GM21526 (cell line): ENCODE results near the gene COL4A2.

ENCODE experiments used
- ATAC-seq: cut with Tn5 transposase; IDR thresholded peaks from one replicate; pipeline ENCODE4 v1.9.1; 2021; ENCODE audit warnings: moderate library complexity; ENCODE audit not compliant: unreplicated experiment, low FRiP score

The COL4A2 gene

GRCh38 chr13:110306960-110307766 is at the start of gene COL4A2, which contains the start of gene COL4A1:
TSS of gene COL4A2 (plus strand) at chr13:110307284. CDS start at chr13:110307904, 620 bp downstream.
TSS of gene COL4A1 (minus strand) at chr13:110307157. CDS start at chr13:110307027, 130 bp downstream.
- ATAC-seq, result no peak

GRCh38 chr13:110257408-110257807 is 49.7 kb upstream of the COL4A2 start:
- ATAC-seq, result no peak

- ATAC-seq, result no peak
Measured at GRCh38 chr13:110258876-110259631, 48.0 kb upstream of the COL4A2 start.

GRCh38 chr13:110259651-110260050 is 47.4 kb upstream of the COL4A2 start:
- no peak for ATAC-seq

- no peak for ATAC-seq
Measured at GRCh38 chr13:110261166-110262081, 45.7 kb upstream of the COL4A2 start.

- no peak for ATAC-seq
Measured at GRCh38 chr13:110262082-110262436, 45.0 kb upstream of the COL4A2 start.

- ATAC-seq, result no peak
Measured at GRCh38 chr13:110262508-110263291, 44.4 kb upstream of the COL4A2 start.

- no peak for ATAC-seq
Measured at GRCh38 chr13:110263404-110263803, 43.7 kb upstream of the COL4A2 start.

GRCh38 chr13:110263888-110264287 is 43.2 kb upstream of the COL4A2 start:
- no peak for ATAC-seq

GRCh38 chr13:110264685-110265275 is 42.3 kb upstream of the COL4A2 start:
- no peak for ATAC-seq

- no peak for ATAC-seq
Measured at GRCh38 chr13:110265341-110265681, 41.8 kb upstream of the COL4A2 start.

- ATAC-seq, result no peak
Measured at GRCh38 chr13:110265682-110266430, 41.2 kb upstream of the COL4A2 start.

GRCh38 chr13:110266431-110266809 is 40.7 kb upstream of the COL4A2 start:
- no peak for ATAC-seq

- ATAC-seq, result no peak
Measured at GRCh38 chr13:110266983-110267382, 40.1 kb upstream of the COL4A2 start.

GRCh38 chr13:110268061-110268460 is 39.0 kb upstream of the COL4A2 start:
- no peak for ATAC-seq

GRCh38 chr13:110268576-110269185 is 38.4 kb upstream of the COL4A2 start:
- ATAC-seq, result no peak

- ATAC-seq, result no peak
Measured at GRCh38 chr13:110269509-110270185, 37.4 kb upstream of the COL4A2 start.

- no peak for ATAC-seq
Measured at GRCh38 chr13:110270507-110270906, 36.6 kb upstream of the COL4A2 start.
